NCI-H345 treated with DMSO at 0.1 percent for 48 hours (cell line): ENCODE data around the gene ARHGEF1.
"Not testable (repeated sequence)": the region's sequence is repeated elsewhere in the genome, so short reads cannot be mapped to it uniquely, and the experiment has no call there.

Experiments
- DNase-seq: peaks from one replicate; lab custom pipeline; 2025; ENCODE audit not compliant: unreplicated experiment; lab: John Stamatoyannopoulos, UW

The ARHGEF1 gene

DNA sequence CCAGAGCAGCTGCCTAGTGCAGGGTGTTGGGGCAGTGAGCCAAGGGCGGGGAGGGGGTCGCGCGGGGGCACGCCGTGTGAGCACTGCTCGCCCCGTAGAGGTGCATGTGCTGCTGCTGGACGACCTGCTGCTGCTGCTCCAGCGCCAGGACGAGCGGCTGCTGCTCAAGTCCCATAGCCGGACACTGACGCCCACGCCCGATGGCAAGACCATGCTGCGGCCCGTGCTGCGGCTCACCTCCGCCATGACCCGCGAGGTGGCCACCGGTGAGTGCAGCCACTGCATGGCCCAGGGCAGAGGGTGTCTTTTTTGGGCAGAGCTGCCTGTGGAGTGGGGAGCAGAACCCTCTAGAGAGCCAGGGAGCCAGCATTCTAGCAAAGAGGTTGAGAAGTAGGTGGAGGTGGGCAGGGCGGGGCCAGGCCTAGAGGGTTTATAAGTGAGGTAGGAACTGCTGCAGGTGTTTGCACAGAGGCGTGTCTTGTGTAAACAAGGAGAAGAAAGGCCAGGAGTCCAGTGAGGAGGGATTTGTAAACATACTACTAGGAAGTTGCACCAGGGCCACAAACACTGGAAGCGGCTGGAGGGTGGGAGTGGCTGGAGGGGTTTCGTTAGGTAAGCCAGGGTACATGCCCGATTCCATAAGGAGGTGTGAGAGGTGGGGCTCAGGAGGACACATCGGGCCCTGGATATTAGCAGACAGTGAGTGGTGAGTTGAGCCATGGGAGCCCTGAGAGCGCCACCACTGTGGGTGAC is 21.3 kb downstream of the ARHGEF1 start:
- peak; percentile 67 for DNase-seq

DNA sequence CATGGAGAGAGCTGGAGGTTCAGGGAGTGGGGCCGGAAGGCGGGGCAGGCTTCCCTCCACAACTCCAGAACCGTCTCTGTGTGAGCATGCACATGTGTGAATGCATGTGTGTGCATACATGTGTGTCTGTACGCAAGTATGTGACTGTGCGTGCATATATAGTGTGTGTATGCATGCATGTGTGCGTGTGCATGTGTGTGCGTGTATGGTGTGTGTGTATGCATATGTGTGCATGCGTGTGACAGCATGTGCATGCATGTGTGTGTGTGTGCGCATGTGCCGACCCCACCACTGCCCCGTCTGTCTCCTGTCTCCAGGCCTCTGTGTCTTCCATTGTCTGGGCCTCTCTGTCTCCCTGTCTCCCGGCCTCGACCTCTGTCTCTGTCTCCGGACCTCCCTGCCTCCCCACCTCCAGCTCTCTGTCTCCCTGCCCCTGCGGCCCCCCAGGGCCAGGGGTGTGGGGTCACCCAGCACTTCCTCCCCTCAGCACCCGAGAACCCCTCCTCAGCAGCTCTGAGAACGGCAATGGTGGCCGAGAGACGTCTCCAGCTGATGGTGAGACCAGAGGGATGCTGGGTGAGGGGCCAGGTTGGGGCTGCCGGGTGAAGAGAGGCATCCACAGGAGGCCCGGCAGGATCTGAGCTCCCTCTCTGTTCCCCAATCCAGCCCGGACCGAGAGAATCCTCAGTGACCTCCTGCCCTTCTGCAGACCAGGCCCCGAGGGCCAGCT is 22.5 kb downstream of the ARHGEF1 start:
- DNase-seq, result no peak

DNA sequence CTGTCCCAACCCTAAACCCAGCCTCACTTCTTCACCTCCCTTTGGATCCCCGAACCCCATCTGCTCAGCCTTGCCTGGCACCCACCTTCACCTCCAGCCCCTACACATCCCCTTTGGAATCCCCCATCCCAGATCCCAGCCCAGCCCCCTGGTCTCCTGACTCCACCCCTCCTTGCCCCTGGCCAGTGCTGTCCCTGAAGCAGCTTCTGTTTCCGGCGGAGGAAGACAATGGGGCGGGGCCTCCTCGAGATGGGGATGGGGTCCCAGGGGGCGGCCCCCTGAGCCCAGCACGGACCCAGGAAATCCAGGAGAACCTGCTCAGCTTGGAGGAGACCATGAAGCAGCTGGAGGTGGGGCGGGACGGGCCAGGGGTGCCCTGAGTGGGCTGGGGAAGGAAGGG is 23.3 kb downstream of the ARHGEF1 start:
- DNase-seq, result no peak

DNA sequence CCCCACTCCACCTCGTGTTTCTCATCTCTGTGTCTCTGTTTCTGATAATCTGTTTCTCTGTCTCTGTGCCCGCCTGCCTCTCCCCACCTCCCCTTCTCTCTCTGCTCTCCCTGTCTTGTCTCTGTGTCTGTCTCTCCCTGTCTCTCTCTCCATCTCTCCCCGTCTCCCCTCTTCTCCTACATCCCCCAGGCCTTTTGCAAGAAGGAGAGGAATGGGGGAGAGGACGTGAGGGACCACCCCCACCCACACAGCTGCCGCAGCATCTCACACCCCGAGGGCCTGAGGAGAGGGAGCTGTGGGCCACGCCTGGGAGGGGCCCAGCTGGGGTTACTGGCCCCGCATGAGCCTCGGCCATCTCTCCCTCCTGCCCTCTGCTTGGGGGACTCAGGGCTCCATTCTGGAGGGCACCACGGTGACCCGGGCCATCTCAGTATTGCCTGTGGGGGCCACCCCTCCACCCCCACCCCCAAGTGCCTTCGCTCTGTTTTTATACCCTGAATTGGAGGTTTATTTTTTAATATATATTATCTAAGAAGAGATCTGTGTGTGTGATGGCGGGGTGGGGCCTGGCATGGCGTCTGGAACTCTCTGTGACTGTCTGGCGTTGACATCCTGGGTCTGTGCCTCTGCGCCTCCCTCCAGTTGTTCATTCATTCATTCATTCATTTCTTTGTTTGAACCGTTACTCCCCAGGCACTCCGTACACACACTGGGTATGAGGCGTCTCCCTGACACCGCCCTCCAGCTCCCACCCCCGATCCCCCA is 24.1 kb downstream of the ARHGEF1 start:
- no peak for DNase-seq

DNA sequence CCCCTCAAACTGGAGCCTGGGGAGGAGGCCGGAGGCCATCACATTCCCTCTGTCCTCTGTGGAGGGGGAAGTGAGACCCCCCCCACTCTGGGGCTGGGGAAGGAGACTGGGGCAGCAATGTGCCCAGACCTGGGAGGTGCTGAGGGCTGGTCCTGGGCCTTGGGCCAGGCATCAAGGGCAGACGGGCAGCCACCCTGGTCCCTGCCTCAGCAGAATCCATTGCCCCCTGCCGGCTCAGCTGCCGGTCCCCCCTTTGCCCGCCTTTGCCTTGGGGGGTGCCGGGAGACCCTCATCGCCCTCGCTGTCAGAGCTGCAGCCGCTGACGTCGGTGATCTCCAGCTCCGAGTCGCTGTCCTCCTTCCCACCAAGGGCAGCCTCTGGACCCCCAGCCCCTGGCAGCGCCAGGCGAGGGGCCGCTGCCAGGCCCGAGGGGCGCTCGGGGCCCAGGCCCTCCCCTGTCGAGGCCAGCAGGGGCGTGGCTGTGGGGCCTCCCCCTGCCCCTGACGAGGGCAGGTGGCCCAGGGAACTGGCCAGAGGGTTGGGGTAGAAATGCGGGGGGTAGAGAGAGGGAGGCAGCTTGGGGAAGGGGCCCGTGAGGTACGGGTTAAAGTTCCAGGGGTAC is 25.1 kb downstream of the ARHGEF1 start:
- no peak for DNase-seq

DNA sequence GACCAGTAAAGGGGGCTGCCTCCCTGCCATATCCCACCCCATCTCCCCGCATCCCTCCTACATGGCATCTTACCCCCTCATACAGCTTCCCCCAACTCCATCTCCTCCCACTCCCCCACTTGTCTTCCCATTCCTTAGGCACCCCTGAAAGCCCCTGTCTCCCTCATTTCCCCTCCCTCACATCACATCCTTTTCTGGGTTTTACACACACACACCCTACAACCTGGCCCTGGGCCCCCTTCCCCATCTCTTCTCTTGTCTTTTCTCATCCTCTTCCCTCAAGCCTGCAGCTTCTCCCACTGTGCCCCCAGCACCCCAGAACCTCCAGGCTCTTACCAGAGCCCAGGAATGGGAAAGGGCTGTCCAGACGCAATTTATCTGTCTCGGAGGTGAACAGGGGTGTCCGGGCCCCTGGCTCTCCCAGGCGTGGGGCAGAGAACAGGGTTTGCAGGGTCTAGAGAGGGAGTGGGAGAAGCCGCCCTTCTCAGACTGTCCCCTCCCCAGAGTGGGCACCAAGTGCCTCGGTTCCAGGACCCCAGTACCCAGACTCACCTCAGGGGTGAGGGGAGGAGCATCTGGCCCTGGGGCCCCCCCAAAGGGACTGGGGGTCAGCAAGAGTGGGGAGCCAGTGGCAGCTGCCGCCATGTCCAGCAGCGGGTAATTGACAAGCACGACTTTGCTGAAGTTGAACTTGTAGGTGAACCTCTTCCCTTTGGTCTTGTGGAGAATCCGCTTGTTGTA is 25.9 kb downstream of the ARHGEF1 start:
- no peak for DNase-seq

DNA sequence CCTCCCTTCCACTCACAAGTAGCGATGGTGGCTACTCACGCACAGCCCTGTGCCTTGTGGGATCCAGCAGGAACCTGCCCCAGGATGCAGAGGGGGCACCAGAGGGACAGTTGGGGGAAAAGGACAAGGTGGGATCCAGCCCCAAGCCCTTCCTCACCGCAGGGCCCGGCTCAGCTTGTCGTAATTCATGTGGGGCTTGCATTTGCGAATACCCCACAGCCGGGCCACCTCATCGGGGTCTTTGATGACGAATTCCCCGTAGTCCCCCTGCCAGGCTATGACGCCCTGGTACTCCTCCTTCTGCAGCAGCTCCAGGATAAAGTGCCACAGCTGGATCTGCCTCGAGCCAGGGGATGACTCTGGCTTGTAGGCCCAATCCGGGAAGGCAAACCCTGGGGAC is 26.7 kb downstream of the ARHGEF1 start:
- no peak for DNase-seq

DNA sequence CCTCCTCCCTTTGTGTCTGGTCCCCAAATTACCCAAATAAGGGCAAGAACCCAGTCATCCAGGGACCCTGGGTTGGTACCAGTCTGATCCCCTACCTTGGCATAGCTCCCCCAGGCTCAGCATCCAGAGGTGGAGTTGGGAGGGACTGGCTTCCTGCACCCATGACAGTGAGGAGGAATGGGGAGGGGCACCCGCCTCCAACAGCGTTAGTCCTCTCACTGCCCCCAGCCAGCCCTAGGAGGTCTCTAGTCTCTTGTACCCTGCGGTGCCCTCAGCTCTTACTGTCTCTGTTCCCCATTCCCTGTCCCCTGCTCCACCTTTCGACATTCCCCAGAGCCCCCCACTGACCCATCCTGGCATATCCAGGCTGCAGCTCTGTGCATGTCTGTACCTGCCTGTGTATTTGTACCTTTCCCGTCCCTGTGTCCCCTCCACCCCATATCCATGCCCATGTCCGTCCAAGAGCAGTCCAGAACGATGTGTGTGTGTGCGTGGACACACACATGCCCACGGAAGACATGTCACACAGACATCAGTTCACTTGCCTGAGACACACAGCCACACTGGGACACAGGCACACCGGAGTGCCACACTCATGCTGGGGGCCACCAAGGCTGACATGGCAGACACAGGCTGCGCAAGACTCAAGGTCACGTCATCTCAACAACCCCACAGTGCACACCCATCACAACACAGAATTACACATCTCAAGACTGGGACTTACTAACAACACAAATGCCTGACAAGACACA is 27.4 kb downstream of the ARHGEF1 start:
- DNase-seq, result no peak

DNA sequence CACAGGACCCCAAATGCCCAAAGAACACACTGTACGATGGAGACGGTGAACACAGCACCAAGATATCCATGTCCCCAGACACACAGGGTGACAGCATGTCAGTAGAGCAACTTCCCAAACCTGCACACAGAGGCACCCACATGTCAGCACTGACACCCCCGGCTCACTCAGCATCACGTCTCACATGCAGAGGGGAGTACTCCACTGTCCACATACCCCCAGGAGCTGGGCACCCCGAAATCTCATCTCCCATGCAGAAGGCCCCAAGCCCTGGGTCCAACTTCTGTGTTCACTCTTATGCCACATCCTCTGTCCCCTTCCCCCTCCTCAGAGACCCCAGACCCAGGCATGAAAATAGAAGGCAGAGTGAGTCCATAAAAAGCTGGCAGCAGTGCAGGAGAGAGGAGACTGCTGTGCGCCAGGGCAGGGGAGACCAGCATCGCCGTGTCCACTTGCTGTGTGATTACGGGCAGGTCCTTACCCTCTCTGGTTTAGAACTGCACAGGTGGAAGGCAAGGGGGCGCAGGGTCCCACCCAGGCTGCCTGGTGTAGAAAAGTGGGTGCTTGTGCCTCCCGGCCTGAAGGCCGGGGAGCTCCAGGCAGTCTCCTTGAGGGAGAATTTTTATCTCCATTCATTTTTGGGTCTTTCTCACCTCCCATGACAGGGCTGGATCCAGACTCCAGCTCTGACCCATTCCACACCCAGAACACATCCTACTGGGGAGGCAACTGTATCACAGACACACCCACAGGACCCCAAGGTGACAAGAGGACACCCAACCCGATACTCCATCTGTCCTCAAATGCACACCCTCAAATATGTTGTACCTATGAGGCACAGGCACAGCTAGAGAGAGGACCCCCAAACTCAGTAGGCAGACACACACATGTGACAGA is 28.3 kb downstream of the ARHGEF1 start:
- DNase-seq, result no peak

DNA sequence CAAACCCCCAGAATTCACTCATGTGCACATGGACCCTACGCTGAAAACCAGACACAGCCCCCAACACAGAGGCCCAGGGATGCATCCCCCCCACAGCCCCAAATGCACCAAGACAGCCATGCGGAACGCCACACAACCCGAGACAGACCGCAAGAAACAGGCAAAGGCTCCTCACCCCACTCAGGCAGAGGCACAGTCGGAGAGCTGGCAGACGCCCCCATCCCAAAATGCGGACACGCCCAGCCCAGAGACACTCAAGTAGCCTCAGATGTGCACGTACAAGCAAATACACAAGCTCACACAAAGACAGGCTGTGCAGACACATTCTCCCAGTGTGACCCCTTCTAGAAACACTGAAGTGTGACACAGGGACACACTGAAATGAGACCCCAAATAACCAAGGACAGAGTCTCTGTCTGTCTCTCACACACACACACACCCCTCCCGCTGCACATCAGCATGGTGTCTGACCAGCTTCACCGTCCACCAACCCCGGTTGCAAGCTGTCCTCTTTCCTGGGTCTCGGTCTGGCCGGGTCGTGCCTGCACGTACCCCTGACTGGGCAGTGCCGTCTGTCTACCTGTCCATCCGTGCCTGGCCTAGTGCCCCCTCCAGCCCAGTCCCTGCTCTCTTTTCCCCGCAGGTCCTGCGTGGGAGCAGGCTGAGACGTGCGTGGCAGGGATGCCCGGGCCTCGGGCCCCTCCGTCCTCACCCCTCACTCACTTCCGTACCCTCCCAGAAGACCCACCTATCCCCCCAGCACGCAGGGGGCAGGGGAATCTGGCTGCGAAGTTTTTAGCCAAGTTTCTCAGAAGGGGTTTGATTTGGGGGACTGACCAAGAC is 29.1 kb downstream of the ARHGEF1 start:
- DNase-seq, result no peak

DNA sequence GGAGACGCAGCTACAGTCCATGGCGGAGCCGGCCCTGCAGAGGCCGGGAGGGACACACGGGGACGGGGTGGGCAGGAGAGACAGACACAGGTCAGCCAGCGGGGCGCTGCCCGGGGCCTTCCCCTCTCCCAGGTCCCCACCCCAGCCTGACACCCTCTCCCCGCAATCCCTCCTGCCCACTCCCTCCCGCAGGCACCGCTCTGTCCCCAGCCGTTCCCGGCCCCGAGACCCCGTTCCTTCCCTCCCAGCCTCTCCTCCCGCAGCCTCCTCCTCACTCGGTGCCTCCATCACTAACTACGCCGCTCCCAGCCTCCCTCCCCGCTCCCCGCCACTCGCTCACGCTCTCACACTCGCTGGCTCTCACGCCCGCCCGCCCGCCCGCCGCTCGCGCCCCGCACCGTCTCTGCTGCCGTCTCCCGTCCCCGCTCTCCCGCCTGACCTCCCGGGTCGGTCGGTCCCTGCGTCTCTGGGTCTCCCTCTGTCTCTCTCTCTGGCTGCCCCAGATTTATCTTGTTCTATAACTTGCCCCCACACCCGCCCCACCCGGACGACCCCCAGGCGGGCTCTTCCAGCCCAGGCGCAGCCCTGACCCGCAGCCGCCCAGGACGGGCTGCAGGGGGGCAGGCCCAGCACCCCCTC is 30.0 kb downstream of the ARHGEF1 start:
- DNase-seq, result no peak

DNA sequence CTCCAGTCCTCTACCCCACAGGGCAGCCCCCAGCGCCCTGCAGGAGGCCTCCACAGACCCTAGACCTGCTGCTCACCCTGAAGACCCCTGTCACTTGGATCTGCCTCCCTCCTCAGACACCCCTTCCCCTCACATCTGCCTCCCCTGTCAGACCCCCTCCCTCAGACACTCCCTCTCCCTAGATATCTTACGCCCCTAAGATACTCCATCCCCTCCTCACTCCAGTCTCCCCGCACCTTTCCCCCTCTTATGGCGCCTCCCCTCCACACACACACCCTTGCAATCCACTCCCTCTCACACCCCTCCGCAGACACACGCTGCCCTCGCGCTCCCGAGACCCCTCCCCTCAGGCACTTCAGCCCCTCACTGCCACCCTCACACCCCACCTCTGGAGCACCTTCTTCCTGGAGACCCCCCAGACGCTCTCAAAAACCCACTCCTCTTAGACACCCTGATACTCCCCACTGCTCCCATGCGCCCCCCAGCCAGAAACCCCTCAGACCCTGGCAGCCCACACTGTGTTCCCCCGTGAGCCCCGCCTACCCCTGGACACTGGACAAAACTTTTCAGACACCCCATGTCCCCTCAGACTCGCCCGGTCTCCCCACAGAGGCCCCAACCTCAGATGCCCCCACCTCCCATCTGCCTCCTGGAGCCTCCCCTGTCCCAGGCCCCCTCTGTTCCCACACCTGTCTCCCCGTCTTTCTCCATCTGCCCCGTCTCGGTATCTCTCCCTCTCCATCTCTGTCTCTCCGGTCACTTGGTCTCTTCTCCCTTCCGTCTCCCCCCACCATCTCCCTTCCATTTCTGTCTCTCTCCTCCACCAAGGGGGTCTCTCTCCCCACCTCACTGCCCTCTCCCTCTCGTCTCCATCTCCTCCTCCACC is 30.8 kb downstream of the ARHGEF1 start:
- DNase-seq, result no peak

DNA sequence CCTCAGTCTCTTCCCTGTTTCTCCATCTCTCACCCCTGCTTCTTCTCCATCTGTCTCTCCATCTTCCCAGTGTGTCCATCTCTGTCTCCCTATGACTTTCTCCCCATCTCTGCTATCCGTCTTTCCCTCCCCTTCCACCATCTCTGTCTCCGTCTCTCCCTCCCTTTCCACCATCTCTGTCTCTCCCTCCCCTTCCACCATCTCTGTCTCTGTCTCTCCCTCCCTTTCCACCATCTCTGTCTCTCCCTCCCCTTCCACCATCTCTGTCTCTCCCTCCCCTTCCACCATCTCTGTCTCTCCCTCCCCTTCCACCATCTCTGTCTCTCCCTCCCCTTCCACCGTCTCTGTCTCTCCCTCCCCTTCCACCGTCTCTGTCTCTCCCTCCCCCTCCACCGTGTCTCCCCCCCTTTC is 31.4 kb downstream of the ARHGEF1 start:
- DNase-seq, result not testable (repeated sequence)

DNA sequence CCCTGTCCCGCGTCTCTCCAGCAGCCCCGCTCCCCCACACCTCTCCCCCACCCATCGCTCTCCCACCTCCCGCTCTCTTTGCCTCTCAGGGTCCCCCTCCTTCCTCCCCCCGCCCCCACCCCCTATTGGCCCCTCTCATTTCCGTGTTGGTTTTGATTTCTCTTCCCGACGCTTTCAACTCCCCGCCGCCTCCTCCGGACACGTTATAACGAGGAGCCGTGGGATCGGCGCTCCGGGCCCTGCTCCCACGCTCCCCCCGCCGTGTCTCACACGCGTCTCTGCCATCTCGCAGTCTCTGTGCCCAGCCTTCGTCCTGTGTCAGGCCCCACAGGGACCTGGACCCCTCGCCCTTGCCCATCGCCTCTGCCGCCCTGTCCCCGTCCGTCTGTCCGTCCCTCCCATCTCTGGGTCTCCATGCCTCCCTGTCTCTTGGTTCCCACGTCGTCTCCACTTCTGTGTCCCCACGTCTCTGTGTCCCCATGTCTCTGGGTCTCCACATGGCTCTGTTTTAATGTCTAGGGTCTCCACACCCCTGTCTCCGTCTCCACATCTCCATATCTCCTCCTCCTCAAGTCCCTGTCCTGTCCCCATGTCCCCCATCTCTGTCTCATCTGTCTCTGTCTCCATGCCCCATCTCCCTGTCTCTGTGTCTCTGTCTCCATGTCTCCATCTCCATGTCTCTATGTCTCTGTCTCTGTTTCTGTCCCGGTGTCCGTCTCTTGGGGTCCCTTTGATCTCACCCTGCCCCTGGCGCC is 32.2 kb downstream of the ARHGEF1 start:
- no peak for DNase-seq

DNA sequence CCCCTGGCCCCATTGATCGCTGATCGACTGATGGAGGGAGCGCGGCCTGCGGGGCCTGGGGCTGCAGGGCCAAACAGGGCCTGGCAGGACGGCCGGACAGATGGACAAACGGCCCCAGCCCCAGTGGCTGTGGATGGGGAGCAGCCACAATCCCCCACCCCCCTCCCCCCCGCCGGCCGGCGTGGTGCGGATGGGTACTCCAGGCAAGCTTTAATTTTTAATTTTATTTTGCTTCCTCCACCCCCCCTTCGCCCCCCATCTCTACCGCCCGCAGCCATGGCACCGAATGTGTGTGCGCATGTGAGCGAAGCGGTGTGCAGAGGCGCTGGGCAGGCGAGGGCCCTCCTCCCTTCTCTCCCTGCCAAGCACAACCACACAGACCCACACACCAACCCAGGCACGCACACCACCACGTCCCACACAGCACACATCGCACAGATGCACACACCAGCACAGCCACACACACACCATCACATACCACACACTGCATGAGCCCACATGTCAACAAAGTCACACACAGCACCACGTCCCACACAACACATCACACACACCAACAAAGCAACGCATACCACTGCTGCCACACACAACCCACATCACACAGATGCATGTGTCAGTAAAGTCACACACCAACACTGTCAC is 32.9 kb downstream of the ARHGEF1 start:
- DNase-seq, result no peak
